Endothelial cell of umbilical vein (primary cell): ENCODE results near the gene DDHD1.

Experiments used
- CTCF ChIP-seq, 2 donors: IDR thresholded peaks; 1 replicate in 1 of 2; 2 replicates in 1 of 2; pipeline ENCODE4 v1.5.1; 2011; ENCODE audit warnings: low read length in 2 of 2, mild to moderate bottlenecking in 2 of 2, moderate library complexity in 2 of 2, control low read depth in 1 of 2, inconsistent platforms in 1 of 2, low read depth in 1 of 2; ENCODE audit not compliant: insufficient read depth in 1 of 2; ENCODE audit errors: extremely low read depth in 1 of 2
- EZH2 ChIP-seq: IDR thresholded peaks from 2 replicates; pipeline ENCODE4 v1.6.1; 2012; ENCODE audit warnings: borderline replicate concordance, low read depth, mild to moderate bottlenecking, moderate library complexity, low read length, inconsistent platforms; ENCODE audit not compliant: severe bottlenecking
- GATA2 ChIP-seq: IDR thresholded peaks from 2 replicates; pipeline ENCODE4 v1.7.0; 2011; ENCODE audit warnings: low read depth, mild to moderate bottlenecking, moderate library complexity, mixed read lengths, low read length; ENCODE audit not compliant: insufficient read length, insufficient read depth
- JUN ChIP-seq: IDR thresholded peaks from 2 replicates; pipeline ENCODE4 v1.6.1; 2011; ENCODE audit warnings: borderline replicate concordance, low read depth; ENCODE audit not compliant: insufficient read length, insufficient read depth
- MAX ChIP-seq: IDR thresholded peaks from 2 replicates; pipeline ENCODE4 v1.6.1; 2011; ENCODE audit not compliant: insufficient read depth, insufficient read length
- MYC ChIP-seq: IDR thresholded peaks from one replicate; pipeline ENCODE4 v1.6.1; 2011; ENCODE audit warnings: mild to moderate bottlenecking, low read depth, low read length
- POLR2A ChIP-seq: IDR thresholded peaks from 2 replicates; pipeline ENCODE4 v1.6.1; 2012; ENCODE audit warnings: low read depth, mild to moderate bottlenecking, control low read depth, low read length
- POLR2AphosphoS5 ChIP-seq: IDR thresholded peaks from 2 replicates; pipeline ENCODE4 v1.6.1; 2012; ENCODE audit warnings: low read depth, mild to moderate bottlenecking, control low read depth, low read length, moderate library complexity; ENCODE audit not compliant: insufficient read depth

GRCh38 chr14:53144244-53144643, 8.9 kb downstream of the DDHD1 start:
- no peak for TF ChIP-seq GATA2
- TF ChIP-seq JUN = no peak
- no peak for TF ChIP-seq POLR2A
- no peak for TF ChIP-seq MYC
- TF ChIP-seq POLR2AphosphoS5 = no peak
- TF ChIP-seq MAX = no peak
- TF ChIP-seq CTCF (IDR thresholded peaks at IDR 0.05; ENCODE audit: extremely low read depth in 1 of 2, insufficient read depth in 1 of 2, low read depth in 1 of 2, low read length in 2 of 2) = no peak
- no peak for TF ChIP-seq EZH2
